ENCODE measurements around the gene DLGAP1.

Gene DLGAP1

DNA sequence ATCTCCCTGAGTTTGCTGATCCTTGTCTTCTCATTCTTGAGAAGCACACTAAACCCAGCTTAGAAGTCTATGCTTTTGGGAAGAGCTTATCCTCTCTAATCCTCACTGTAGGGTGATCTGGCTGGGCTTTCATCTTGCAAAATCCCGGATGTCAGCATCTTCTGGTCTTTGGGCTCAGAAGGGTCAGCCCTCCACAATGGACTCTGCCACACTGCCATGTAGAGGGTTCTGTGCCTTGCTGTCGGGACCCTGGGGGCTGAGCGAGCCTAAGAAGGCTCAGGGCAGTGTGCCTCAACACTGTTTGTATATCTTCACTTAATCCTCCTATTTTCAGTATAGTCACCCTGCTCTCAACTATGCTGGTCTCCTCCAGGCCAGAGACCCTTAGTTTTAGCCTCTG is 902.8 kb downstream of the DLGAP1 start:
- peak; percentile 86 for DNase-seq

DNA sequence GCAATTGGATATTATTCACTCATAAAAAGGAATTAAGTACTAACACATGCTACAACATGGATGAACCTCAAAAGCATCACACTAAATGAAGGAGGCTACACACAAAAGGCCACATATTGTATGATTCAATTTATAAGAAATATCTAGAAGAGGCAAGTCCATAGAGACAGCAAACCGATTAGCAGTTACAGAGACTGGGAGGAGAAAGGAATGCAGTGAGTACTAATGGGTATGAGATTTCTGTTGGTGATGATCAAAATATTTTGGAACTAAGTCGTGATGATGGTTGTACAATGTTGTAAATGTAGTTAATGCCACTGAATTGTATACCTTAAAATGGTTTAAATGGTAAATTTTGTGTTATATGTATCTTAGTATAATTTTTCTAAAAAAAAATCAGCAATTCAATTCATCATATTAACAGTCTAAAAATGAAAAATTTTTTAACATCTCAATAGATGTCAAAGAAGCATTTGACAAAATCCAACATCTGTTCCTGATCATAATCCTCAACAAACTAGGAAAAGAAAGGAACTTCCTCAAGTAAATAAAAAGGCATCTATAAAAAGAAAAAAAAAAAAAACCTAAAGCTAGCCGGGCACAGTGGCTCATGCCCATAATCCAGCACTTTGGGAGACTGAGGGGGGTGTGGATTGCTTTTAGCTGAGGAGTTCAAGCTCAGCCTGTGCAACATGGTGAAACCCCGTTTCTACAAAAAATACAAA is 907.1 kb downstream of the DLGAP1 start:
- DNase-seq, result no peak

DNA sequence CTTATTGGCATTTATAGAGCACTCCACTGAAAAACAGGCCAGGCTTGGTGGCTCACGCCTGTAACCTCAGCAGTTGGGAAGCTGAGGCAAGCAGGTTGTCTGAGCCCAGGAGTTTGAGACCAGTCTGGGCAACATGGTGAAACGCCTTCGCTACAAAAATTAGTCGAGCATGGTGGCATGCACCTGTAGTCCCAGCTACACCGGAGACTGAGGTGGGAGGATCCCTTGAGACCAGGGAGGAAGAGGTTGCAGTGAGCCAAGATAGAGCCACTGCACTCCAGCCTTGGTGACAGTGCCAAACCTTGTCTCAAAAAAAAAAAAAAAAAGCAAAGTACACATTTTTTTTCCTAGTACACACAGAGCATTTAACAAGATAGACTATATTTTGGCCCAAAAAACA is 909.0 kb downstream of the DLGAP1 start:
- DNase-seq, result no peak

DNA sequence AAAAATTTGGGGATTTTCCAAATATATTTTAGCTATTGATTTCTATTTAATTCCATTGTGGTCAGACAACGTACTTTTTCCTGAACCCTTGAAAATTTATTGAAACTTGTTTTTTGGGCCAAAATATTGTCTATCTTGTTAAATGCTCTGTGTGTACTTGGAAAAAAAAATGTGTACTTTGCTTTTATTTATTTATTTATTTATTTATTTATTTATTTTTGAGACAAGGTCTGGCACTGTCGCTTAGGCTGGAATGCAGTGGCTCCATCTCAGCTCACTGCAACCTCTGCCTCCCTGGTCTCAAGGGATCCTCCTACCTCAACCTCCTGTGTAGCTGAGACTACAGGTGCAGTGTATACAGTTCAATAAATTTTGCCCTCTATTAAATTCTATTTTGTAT is 910.6 kb downstream of the DLGAP1 start:
- no peak for DNase-seq

DNA sequence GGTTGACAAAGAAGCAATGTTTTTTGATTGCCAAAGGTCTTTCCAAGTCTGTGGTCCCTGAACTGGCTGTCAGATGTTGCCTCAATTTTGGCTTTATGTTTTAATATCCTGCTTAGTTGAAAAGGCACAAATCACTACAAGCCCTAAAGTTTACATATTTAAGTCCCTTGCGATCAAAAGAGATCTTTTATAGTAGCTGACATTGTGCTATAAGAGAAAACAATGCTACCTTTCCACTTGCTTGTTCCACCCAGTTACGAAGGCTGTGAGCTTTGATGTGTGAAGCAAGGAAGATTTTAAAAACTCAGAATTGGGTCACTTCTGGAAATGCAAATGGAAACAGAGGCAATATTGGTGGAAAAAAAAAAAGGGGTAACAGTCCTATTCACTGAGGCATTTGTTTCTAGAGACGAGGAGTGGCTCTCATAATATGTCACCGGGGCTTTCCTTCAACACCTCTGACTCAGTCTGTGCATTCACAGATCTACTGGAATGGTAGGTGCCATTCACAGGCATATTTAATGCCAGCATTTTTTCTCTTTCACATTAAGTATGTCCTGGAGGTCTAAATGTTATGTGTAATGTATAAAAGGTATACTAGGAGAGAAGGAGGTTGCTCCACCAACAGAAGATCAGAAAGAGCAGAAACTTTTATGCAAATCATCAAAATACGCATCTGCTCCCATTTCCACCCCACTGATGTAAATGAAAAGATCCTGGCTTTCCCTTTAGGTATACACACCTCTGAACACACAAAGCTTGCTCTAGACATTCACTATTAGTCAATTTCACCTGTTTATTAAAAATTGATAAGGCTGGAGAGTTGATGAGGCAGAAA is 913.3 kb downstream of the DLGAP1 start:
- no peak for DNase-seq

DNA sequence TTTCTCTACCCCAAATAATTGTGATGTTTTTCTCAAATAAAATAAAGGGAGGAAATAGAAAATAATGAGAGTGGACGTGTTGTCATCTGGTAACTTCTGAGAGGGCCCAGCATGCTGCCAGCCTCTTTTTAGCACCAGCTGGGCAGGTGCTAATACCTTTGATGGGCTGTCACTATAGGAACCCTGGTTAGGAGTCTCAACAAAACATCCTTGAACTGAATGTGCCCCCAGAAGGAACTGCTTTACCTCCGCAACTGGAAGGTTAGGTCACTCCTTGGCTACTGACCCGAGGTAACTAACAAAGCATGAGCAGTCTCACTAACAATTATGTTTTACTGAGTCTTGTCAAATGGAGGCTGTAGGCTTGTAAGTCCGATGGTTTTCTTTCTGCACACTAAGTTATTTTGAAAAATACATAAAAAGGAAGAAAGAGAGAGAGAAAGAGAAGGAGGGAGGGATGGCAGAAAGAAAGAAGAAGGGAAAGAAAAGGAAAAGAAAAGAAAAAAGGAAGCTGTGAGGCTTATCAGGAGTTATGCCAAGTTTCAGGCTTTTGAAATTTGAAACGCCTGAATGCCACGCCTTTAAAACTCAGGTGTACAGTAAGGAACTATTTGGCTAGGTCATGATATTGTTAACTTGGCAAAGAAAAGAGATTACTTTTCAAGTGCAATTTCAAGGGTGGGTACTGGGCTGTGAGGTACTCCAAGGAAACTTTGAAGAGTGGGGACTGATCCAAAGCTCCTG is 914.1 kb downstream of the DLGAP1 start:
- peak; percentile 18 for DNase-seq

DNA sequence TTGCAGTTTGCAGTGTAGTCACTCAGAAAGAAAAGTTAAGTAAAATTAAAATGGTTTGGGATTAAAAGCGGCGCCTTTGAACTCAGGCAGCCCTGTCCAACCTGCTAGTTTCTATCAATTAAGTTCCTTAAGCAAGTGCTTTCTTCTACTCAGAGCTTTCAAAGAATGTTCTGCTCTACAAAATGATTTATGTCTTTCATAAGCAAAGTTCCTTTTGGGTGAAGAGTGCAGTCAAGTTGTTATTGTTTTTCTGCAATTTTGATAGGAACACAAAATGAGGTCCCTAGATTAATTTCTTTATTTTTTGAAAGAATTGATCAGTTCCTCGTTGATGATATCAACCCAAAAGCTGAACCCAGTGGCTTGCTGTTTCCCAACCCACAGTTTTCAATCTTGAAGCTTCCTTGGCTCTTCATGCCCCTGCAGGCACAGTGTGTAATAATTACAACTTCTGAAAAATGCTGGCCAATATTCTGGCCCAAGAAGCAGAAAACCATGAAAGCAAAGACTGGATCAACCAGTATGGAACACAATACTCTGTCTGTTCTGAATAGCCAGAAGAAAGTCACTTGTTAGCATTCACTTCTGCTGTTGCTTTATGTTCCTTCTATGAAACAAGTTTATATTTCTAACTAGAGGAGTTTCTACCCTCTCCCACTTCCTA is 916.0 kb downstream of the DLGAP1 start:
- no peak for DNase-seq

DNA sequence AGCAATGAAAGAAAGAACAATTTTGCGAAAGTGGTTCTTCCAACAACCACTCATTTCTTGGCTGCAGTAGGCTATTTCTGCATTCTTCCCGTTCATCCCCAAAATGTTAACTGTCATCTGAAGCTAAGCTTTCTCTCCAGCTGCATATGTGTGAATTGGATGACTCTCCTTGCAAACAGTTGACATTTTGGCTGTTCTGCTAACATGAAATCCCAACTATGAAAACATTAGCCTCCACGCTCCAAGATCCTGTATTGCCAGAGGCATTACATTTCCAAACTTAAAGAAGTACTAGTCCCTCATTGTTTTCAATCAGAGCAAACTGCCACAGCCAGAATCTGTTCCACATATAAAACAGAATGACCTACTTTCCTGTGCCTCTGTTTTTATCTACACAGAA is 916.7 kb downstream of the DLGAP1 start:
- DNase-seq, result no peak

DNA sequence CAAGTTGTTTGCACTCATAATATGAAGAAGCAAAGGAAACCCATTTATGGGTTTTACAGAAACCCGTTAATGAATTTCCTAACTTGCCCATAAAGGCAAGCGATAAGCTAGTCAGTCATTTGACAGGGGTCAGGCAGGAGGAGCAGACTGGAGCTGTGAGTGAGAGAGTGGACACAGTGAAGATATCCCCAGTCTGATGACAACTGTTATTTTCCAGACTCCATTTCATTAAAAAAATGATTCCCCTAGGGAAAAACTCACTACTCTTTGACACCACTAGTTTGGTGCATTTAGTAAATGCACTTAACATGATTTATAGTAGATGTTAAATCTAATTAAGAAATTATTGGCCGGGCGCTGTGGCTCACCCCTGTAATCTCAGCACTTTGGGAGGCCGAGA is 924.3 kb downstream of the DLGAP1 start:
- DNase-seq, result peak; percentile 78

DNA sequence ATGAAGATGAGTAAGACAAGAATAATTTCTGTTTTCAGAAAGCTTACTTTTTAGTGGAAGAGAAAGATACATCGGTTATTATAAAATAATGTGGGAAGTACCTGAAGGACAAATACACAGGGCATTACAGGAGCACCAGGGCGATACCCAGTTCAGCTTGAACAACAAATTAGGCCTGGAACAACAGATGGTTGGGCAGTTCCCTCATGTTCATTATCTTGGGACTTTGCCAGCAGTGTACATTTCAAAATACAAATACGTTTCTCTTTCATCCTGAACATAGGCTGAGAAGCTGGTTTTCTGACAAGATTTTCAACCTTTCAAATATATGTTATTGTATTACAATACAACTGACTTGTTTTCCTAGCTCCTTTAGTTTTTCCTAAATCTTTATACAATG is 925.5 kb downstream of the DLGAP1 start:
- DNase-seq, result peak; percentile 83

DNA sequence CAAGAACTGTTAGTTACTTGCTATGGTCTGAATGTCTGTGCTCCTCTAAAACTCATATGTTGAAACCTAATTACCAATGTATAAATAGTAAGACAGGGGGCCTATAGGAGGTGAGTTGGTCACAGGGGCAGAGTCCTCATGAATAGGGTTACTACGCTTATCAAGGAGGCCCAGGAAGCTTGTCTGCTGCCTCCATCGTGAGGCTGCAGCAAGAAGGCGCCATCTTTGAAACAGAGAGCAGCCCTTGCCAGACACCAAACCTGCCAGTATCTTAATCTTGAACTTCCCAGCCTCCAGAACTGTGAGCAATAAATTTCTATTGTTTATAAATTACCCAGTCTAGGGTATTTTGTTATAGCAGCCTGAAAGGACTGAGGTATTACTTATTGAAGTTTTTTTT is 926.0 kb downstream of the DLGAP1 start:
- DNase-seq, result no peak

DNA sequence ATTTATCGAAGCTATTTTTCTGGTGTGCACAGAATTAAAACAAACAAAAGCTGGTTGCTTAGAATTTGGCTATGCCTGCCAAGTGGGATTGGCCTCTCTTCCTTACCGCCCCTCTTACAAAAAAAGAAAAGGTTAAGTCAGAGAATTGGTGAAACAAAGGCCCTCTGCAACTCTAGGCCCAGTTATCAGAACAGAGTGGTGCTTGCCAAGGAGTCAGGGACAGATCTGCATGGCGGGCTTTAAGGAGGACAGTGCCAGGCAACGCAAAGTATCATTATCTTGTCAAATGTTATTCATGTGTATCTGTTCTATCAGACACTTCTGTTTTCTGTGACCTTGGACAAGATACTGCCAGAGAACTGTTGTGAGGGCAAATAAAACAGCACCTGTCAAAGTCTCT is 926.9 kb downstream of the DLGAP1 start:
- DNase-seq, result no peak

DNA sequence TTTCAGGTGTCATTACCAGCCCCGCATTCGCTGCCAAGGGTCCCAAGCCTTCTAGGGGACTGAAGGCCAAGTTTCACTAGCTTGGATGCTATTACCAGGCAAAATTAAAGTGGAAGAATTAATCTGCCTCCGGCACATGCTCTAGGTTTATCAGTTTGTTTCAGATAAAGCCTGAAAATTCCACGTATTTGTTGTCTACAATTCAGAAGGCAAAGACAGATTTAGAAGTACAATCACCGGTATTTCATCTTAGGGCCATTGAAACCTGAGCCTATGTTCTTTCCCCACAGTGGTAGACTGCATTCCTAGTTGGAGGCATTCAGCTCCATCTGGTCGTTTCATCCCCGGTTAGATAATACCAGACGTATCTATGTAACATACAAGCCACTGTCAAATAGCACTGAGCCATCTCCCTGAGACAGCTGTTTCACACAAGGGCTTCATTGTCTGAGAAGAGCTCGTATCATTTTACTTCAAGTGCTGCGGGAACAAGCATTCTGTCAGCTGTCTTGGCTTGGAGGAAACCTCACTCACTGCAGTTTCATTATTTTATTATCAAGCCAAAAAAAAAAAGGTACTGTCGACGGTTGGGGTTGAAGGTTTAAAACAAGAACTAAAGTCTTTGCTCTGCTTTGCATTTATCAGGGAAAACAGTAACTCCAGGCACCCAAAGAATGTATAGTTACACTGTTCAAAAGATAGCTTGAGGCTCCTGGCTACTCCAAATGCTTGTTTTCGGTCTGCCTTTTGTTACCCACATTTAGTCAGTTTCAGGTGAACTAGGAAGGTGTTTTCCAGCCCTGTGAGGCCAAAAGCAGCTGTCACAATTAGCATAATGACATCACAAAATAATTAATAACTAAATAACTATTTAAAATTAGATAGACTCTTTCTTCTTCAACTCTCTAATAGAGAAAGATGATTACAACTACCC is 928.4 kb downstream of the DLGAP1 start:
- peak; percentile 96 for DNase-seq

DNA sequence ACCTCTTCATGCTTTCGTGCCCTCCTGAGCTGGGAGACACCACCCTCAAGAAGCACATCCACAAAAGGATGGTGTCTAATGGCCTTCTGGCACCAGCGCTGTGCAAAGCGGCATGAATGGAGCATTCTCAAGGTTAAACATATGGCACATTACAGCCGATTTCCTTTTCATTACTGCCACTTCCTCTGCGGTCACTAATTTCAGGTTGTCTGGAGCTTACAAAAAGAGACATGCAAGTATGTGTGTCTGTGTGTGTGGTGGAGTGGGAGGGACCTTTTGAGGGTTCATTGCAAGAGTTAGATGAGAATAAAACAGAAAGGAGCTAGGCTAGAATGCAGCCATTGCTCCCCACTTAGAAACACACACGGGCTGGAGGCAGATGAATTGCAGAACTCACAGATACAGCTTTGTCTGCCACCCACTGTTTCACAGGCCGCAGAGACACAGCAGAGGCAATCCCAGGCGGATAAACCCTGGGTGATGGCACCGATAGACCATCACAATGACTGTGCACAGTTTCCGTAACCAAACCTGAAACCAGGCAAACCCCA is 929.2 kb downstream of the DLGAP1 start:
- DNase-seq, result no peak

DNA sequence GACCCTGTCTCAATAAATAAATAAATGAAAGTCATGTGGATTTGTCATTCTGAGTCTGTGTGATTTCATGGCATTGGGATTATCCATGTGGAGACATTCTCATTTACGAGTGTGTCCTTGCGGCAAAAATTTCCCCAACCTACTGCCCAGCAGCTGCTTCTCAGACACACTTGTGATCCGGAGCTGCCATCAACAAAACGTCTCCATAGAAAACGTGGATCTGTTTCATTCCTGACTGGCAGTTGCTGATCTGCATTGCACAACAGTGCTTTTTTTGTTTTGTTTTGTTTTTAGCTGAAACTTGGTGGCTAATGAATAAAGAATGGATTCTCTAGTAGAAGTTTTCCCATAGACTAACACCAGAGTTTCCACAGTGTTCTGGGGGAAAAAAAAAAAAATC is 930.4 kb downstream of the DLGAP1 start:
- no peak for DNase-seq

DNA sequence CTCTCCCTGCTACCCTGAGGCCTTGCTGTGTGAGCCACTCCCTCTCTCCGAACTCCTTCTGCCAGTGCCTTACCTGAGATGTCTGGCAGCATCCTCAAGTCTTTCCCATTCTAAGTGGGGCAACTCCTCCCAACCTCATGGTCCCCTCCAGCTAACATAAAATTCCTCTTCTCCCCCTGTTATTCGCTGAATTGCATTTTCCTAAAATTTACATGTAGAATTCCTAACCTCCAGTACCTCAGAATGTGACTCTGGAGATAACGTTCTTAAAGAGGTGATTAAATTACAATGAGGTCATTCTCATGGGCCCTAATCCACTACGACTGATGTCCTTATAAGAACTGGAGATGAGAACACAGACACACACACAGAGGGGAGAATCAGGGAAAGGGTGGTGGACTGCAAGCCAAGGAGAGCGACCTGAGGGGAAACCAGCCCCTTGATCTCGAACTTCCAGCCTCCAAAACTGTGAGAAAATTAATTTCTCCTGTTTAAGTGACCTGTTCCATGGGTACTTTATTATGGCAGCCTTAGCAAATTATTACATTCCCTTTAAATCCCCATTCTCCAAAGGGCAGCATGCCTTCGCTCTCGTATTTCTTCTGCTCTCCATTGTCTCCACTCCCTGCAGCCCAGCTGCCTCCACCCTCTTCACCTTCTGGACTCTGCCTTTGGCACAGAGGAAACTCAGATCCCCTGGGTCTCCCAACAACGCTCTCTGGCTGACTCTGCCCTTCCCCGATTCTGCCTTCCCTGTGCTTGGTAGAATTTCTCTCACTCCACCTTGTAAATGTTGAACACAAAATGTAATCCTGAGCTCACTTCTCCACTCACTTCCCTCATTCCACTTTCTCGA is 934.6 kb downstream of the DLGAP1 start:
- peak; percentile 51 for DNase-seq

DNA sequence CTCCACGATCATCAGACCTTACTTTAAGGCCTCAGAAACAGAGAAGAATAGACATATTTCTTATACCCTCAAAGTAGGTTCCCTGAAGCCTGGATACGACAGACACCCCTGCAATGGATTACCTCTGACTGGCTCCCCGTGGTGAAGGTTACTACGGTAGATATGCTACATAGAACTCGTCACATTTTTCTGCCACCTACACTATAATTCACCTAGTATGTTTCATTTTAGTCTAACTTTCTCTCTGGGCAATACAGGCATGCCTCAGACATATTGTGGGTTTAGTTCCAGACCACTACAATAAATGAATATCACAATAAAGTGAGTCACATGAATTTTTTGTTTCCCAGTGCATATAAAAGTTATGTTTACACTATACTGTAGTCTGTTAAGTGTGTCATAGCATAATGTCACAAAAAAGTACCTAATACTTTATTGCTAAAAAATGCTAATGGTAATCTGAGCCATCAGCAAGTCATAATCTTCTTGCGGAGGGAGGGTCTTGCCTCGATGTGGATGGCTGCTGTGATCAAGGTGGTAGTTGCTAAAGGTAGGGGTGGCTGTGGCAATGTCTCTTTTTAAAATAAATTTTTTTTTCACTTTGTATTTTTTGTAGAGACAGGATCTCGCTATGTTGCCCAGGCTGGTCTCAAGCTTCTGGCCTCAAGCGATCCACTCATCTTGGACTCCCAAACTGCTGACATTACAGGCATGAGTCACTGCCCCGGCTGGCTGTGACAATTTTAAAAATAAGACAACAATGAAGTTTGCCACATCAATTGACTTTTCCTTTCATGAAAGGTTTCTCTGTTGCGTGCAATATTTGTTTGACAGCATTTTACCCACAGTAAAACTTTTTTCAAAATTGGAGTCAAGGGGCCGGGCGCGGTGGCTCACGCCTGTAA is 940.5 kb downstream of the DLGAP1 start:
- no peak for DNase-seq

DNA sequence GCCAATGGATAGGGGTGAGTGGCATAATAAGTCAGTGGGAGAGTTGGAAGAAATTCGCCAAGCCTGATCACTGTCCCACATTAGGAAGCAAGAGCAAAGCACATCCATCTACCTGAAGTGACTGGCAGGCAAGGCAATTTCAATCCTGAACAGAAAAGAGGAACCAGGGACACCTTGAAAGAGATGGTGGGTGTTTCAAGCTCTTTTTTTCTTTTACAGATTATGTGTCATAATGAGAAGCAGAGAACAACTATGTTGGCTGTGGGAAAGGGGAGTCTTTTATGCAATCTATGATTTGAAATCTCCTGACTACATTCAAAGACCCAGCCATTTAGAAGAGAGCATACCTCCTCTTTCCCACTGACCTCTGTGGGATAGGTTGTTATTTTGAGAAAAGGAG is 941.6 kb downstream of the DLGAP1 start:
- no peak for DNase-seq

DNA sequence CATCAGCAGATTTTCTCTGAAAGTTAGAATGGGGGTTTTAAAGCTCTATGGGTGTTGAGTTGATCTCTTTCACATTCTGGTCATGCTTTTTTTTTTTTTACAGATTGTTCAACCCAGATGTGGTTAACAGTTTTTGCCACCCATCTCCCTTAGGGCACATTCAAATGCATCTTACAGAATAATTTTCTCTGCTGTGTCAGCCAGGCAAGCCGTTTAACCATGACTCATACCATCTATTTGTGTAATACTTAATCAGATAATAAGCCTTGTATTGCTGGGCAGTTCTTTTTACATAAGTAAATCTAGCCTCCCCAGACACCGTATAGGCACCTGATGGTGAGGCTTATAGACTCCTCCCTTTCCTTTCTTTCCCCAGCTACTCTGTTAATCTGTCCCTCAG is 943.1 kb downstream of the DLGAP1 start:
- peak; percentile 77 for DNase-seq

DNA sequence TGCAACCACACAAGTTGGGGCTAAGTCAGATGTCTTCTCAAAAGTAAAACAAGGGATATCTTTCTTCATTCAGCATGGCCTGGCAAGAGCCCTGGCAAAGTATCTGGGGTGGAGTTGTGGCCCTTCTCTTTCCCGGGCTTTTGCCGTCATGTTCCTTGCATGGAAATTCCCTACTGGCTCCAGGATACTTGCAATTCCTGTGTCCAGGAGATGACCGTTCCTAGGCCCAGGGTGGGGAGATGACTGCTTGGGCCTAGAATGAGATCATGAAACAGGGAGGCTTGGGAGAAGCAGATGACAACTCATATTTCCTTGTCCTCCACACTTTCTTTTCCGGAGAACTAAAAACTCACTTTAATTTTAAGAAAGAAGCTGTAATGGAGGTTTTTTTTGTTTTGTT is 944.2 kb downstream of the DLGAP1 start:
- no peak for DNase-seq

Measured in NCI-H82 (cell line).